ENCODE measurements around the gene ADAMTS4.

ADAMTS4 gene

GRCh38 chr1:161216945-161217712 is 18.3 kb upstream of the ADAMTS4 start:
- H3K4ac ChIP-seq (ENCODE audit: low read depth in 1 of 2, low read length in 2 of 2), result peak overlapping the region; percentile 18 to 32
- H3K27ac ChIP-seq (ENCODE audit: low read length, poor library complexity, severe bottlenecking), result no peak overlapping the region
- peak overlapping the region; percentile 79 for H3K9ac ChIP-seq (ENCODE audit: low read length)
- peak overlapping the region in 1 of 2 experiments; percentile 30 for H3K4me3 ChIP-seq (ENCODE audit: insufficient read depth in 1 of 2, low read depth in 1 of 2, low read length in 2 of 2)
- H3K79me1 ChIP-seq (replicated peaks; ENCODE audit: low read length, poor library complexity, severe bottlenecking), result no peaks in the 10 kb centered on the region
- H3K4me1 ChIP-seq (ENCODE audit: control insufficient read depth, insufficient read depth, low read depth, low read length), result peaks cover 3% of the 10 kb centered on the region
- peak overlapping the region; percentile 24 for H4K8ac ChIP-seq (ENCODE audit: low read length)
- H2BK15ac ChIP-seq (ENCODE audit: low read depth, poor library complexity, severe bottlenecking), result peak overlapping the region; percentile 35
- 69% methylated on average over 7 of the region's 7 CpGs for WGBS
- peaks cover 0 to 1% of the 10 kb centered on the region in 2 experiments for H3K27me3 ChIP-seq (ENCODE audit: control insufficient read depth in 1 of 2, insufficient read depth in 1 of 2, low read length in 2 of 2)
- H3K9me3 ChIP-seq (ENCODE audit: control insufficient read depth, low read length), result no peaks in the 10 kb centered on the region
- no peak overlapping the region for H2AK5ac ChIP-seq (ENCODE audit: low read length, severe bottlenecking)
- H2BK120ac ChIP-seq (ENCODE audit: low read depth, low read length), result no peak overlapping the region
- H3K18ac ChIP-seq (ENCODE audit: low read depth in 1 of 2, low read length in 2 of 2), result peak overlapping the region; percentile 73 to 80
- H3K4me2 ChIP-seq (ENCODE audit: low read length, poor library complexity, severe bottlenecking), result no peak overlapping the region
- H2BK5ac ChIP-seq (ENCODE audit: low read depth, low read length, poor library complexity, severe bottlenecking), result no peak overlapping the region
- H3K23ac ChIP-seq (ENCODE audit: low read length in 2 of 2), result no peak overlapping the region
- H4K91ac ChIP-seq (ENCODE audit: low read length), result no peak overlapping the region
- DNase-seq, result peak; percentile 95
- H2AFZ ChIP-seq (ENCODE audit: low read depth, low read length), result no peak overlapping the region
- peaks cover 31% of the 10 kb centered on the region in 2 experiments for H3K36me3 ChIP-seq (ENCODE audit: control insufficient read depth in 1 of 2, insufficient read depth in 2 of 2, low read depth in 1 of 2, low read length in 2 of 2)
- H3K14ac ChIP-seq (ENCODE audit: low read length in 2 of 2), result no peak overlapping the region
- H2BK12ac ChIP-seq (ENCODE audit: low read length in 2 of 2), result peak overlapping the region; percentile 61 to 74

DNA sequence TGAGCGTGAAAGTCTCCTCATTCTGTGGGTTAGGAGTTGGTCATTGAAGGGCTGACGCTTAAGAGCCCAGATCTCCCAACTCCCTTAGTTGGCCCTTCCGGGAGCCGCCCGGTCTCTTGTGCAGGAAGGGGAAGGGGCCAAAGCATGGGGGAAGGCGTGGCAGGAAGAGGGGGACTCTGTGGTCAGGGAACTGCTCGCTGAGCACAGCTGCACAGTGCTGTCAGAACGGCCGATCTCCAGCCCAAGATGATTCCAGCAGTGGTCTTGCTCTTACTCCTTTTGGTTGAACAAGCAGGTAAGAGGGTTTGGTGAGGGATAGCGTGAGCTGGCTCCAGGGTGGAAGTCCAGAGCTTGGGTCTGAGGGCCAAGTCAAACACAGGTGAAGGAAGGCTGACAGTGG is 16.2 kb upstream of the ADAMTS4 start, which contains the start of gene FCER1G:
TSS of gene FCER1G (plus strand) at position 220 of the 400 bp plus-strand sequence. CDS start at position 247, 27 bp downstream.
- no peak within 1 kb of the TSS for H3K4me2 ChIP-seq (ENCODE audit: low read length, poor library complexity, severe bottlenecking)
- H3K79me1 ChIP-seq (replicated peaks; ENCODE audit: low read length, poor library complexity, severe bottlenecking), result peaks cover 12% of the 10 kb centered on the region
- no peaks in the 10 kb centered on the region for H3K9me3 ChIP-seq (ENCODE audit: control insufficient read depth, low read length)
- H3K18ac ChIP-seq (ENCODE audit: low read depth in 1 of 2, low read length in 2 of 2), result no peak within 1 kb of the TSS
- H3K23ac ChIP-seq (ENCODE audit: low read length in 2 of 2), result no peak within 1 kb of the TSS
- H2BK5ac ChIP-seq (ENCODE audit: low read depth, low read length, poor library complexity, severe bottlenecking), result no peak within 1 kb of the TSS
- no peak within 1 kb of the TSS for H2BK15ac ChIP-seq (ENCODE audit: low read depth, poor library complexity, severe bottlenecking)
- no peak for DNase-seq
- H3K4ac ChIP-seq (ENCODE audit: low read depth in 1 of 2, low read length in 2 of 2), result no peak within 1 kb of the TSS
- peak within 1 kb of the TSS; percentile 15 for H4K91ac ChIP-seq (ENCODE audit: low read length)
- H2AFZ ChIP-seq (ENCODE audit: low read depth, low read length), result no peak within 1 kb of the TSS
- no peaks in the 10 kb centered on the region for H3K27me3 ChIP-seq (ENCODE audit: control insufficient read depth in 1 of 2, insufficient read depth in 1 of 2, low read length in 2 of 2)
- no peak within 1 kb of the TSS for H3K9ac ChIP-seq (ENCODE audit: low read length)
- no peak within 1 kb of the TSS for H3K27ac ChIP-seq (ENCODE audit: low read length, poor library complexity, severe bottlenecking)
- H2BK12ac ChIP-seq (ENCODE audit: low read length in 2 of 2), result no peak within 1 kb of the TSS
- H4K8ac ChIP-seq (ENCODE audit: low read length), result no peak within 1 kb of the TSS
- peaks cover 46 to 51% of the 10 kb centered on the region in 2 experiments for H3K36me3 ChIP-seq (ENCODE audit: control insufficient read depth in 1 of 2, insufficient read depth in 2 of 2, low read depth in 1 of 2, low read length in 2 of 2)
- H3K4me3 ChIP-seq (ENCODE audit: insufficient read depth in 1 of 2, low read depth in 1 of 2, low read length in 2 of 2), result no peak within 1 kb of the TSS
- H2AK5ac ChIP-seq (ENCODE audit: low read length, severe bottlenecking), result no peak within 1 kb of the TSS
- H2BK120ac ChIP-seq (ENCODE audit: low read depth, low read length), result no peak within 1 kb of the TSS
- no peak within 1 kb of the TSS for H3K14ac ChIP-seq (ENCODE audit: low read length in 2 of 2)
- peaks cover 3% of the 10 kb centered on the region for H3K4me1 ChIP-seq (ENCODE audit: control insufficient read depth, insufficient read depth, low read depth, low read length)
- WGBS, result 96% methylated on average over 10 of the region's 10 CpGs

DNA sequence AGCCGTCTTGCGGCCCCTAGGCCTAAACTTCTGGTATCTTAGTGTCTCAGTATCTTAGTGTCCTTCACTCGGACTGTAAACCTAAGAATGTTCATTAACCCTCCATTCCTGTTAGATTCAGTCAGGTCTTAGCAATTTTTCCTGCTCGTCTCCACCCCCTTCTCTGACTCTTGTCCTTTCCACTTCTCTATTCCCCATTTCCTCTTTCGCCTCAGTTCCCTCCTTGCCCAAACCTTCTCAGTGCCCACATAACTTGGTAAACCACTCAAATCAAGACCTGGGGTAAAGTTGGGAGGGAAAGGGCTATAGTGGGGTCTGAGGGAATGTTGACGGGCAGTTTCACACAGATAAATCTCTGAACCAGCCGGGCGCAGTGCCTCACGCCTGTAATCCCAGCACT is 15.5 kb upstream of the ADAMTS4 start:
- Histone ChIP-seq H2AK5ac (ENCODE audit: low read length, severe bottlenecking) (no peak overlapping the region), H3K27me3 (ENCODE audit: control insufficient read depth in 1 of 2, insufficient read depth in 1 of 2, low read length in 2 of 2) (no peaks in the 10 kb centered on the region), H3K18ac (ENCODE audit: low read depth in 1 of 2, low read length in 2 of 2) (no peak overlapping the region), H3K4me3 (ENCODE audit: insufficient read depth in 1 of 2, low read depth in 1 of 2, low read length in 2 of 2) (no peak overlapping the region), H2BK12ac (ENCODE audit: low read length in 2 of 2) (no peak overlapping the region), H3K9ac (ENCODE audit: low read length) (no peak overlapping the region), H3K4ac (ENCODE audit: low read depth in 1 of 2, low read length in 2 of 2) (no peak overlapping the region), H2BK15ac (ENCODE audit: low read depth, poor library complexity, severe bottlenecking) (no peak overlapping the region), H2BK5ac (ENCODE audit: low read depth, low read length, poor library complexity, severe bottlenecking) (no peak overlapping the region), H4K91ac (ENCODE audit: low read length) (no peak overlapping the region), H3K27ac (ENCODE audit: low read length, poor library complexity, severe bottlenecking) (no peak overlapping the region), H3K9me3 (ENCODE audit: control insufficient read depth, low read length) (no peaks in the 10 kb centered on the region), H3K23ac (ENCODE audit: low read length in 2 of 2) (no peak overlapping the region), H3K36me3 (ENCODE audit: control insufficient read depth in 1 of 2, insufficient read depth in 2 of 2, low read depth in 1 of 2, low read length in 2 of 2) (peaks cover 49 to 58% of the 10 kb centered on the region in 2 experiments), H3K4me2 (ENCODE audit: low read length, poor library complexity, severe bottlenecking) (no peak overlapping the region), H4K8ac (ENCODE audit: low read length) (no peak overlapping the region), H2BK120ac (ENCODE audit: low read depth, low read length) (no peak overlapping the region), H3K14ac (ENCODE audit: low read length in 2 of 2) (no peak overlapping the region), H3K79me1 (replicated peaks; ENCODE audit: low read length, poor library complexity, severe bottlenecking) (peaks cover 12% of the 10 kb centered on the region), H3K4me1 (ENCODE audit: control insufficient read depth, insufficient read depth, low read depth, low read length) (peaks cover 3% of the 10 kb centered on the region), H2AFZ (ENCODE audit: low read depth, low read length) (no peak overlapping the region)
- DNase-seq, result no peak
- 98% methylated on average over 8 of the region's 9 CpGs for WGBS

DNA sequence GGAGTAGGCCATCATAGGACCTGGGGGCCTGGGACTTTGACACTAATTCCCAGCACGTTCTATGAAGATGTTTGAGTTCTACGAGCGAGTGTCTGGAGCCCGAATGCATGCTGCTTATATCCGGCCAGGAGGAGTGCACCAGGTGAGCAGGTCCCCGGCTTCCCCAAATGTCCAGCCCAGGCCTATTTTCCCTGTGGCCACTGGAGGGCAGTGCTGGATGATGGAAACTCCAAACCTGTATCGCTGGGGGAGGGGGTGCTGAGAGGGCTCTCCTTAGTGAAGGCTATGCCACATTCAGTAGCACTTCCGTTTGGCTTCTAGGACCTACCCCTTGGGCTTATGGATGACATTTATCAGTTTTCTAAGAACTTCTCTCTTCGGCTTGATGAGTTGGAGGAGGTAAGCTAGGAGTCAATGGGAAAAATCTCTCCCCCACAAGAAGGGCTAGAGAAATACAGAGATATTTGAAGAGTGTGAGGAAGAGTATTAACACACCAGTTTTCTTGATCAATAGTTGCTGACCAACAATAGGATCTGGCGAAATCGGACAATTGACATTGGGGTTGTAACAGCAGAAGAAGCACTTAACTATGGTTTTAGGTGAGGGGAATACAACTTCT is 11.0 kb upstream of the ADAMTS4 start:
- Histone ChIP-seq H3K36me3 (ENCODE audit: control insufficient read depth in 1 of 2, insufficient read depth in 2 of 2, low read depth in 1 of 2, low read length in 2 of 2) (peaks cover 56 to 80% of the 10 kb centered on the region in 2 experiments), H3K27me3 (ENCODE audit: control insufficient read depth in 1 of 2, insufficient read depth in 1 of 2, low read length in 2 of 2) (no peaks in the 10 kb centered on the region), H3K4me3 (ENCODE audit: insufficient read depth in 1 of 2, low read depth in 1 of 2, low read length in 2 of 2) (no peak overlapping the region), H3K18ac (ENCODE audit: low read depth in 1 of 2, low read length in 2 of 2) (no peak overlapping the region), H3K4me2 (ENCODE audit: low read length, poor library complexity, severe bottlenecking) (no peak overlapping the region), H3K4ac (ENCODE audit: low read depth in 1 of 2, low read length in 2 of 2) (no peak overlapping the region), H2AK5ac (ENCODE audit: low read length, severe bottlenecking) (no peak overlapping the region), H2BK15ac (ENCODE audit: low read depth, poor library complexity, severe bottlenecking) (no peak overlapping the region), H2BK5ac (ENCODE audit: low read depth, low read length, poor library complexity, severe bottlenecking) (no peak overlapping the region), H3K4me1 (ENCODE audit: control insufficient read depth, insufficient read depth, low read depth, low read length) (peaks cover 3% of the 10 kb centered on the region), H2BK120ac (ENCODE audit: low read depth, low read length) (no peak overlapping the region), H2AFZ (ENCODE audit: low read depth, low read length) (no peak overlapping the region), H3K9me3 (ENCODE audit: control insufficient read depth, low read length) (no peaks in the 10 kb centered on the region), H2BK12ac (ENCODE audit: low read length in 2 of 2) (no peak overlapping the region), H4K8ac (ENCODE audit: low read length) (no peak overlapping the region), H3K9ac (ENCODE audit: low read length) (no peak overlapping the region), H3K23ac (ENCODE audit: low read length in 2 of 2) (no peak overlapping the region), H4K91ac (ENCODE audit: low read length) (no peak overlapping the region), H3K14ac (ENCODE audit: low read length in 2 of 2) (no peak overlapping the region), H3K27ac (ENCODE audit: low read length, poor library complexity, severe bottlenecking) (no peak overlapping the region), H3K79me1 (replicated peaks; ENCODE audit: low read length, poor library complexity, severe bottlenecking) (peaks cover 20% of the 10 kb centered on the region)
- 63% methylated on average over 11 of the region's 11 CpGs for WGBS
- peak; percentile 81 for DNase-seq
